HG03280 (cell line): ENCODE results near the gene GRIP1.
A peak's percentile ranks its signal among the peaks of the same experiment; 100 is the strongest.

Experiments
- ATAC-seq: cut with Tn5 transposase; IDR thresholded peaks from one replicate; pipeline ENCODE4 v1.9.1; 2021; ENCODE audit warnings: mild to moderate bottlenecking, moderate library complexity; ENCODE audit not compliant: unreplicated experiment

The GRIP1 gene

GRCh38 chr12:66678338-66679275 is at the start of gene GRIP1:
TSS of gene GRIP1 (minus strand) at chr12:66679076. CDS start at chr12:66678904, 172 bp downstream.
- ATAC-seq, result no peak

- no peak for ATAC-seq
Observed at GRCh38 chr12:66726556-66726955, 47.7 kb upstream of the GRIP1 start.

GRCh38 chr12:66725031-66725430 is 46.2 kb upstream of the GRIP1 start:
- ATAC-seq, result no peak

GRCh38 chr12:66724616-66725015 is 45.7 kb upstream of the GRIP1 start:
- ATAC-seq, result no peak

- no peak for ATAC-seq
Observed at GRCh38 chr12:66724026-66724425, 45.1 kb upstream of the GRIP1 start.

- no peak for ATAC-seq
Observed at GRCh38 chr12:66719862-66720261, 41.0 kb upstream of the GRIP1 start.

GRCh38 chr12:66717036-66717673 is 38.3 kb upstream of the GRIP1 start:
- no peak for ATAC-seq

- ATAC-seq, result no peak
Observed at GRCh38 chr12:66716522-66716921, 37.6 kb upstream of the GRIP1 start.

GRCh38 chr12:66714709-66715108 is 35.8 kb upstream of the GRIP1 start:
- no peak for ATAC-seq

GRCh38 chr12:66713984-66714383 is 35.1 kb upstream of the GRIP1 start:
- ATAC-seq, result no peak

- no peak for ATAC-seq
Observed at GRCh38 chr12:66709893-66710292, 31.0 kb upstream of the GRIP1 start.

- no peak for ATAC-seq
Observed at GRCh38 chr12:66709457-66709773, 30.5 kb upstream of the GRIP1 start.

- no peak for ATAC-seq
Observed at GRCh38 chr12:66708704-66709456, 30.0 kb upstream of the GRIP1 start.

GRCh38 chr12:66707002-66707697 is 28.3 kb upstream of the GRIP1 start:
- ATAC-seq, result no peak

GRCh38 chr12:66699738-66700482 is 21.0 kb upstream of the GRIP1 start:
- ATAC-seq, result no peak

GRCh38 chr12:66698558-66698957 is 19.7 kb upstream of the GRIP1 start:
- no peak for ATAC-seq

- no peak for ATAC-seq
Observed at GRCh38 chr12:66697404-66697803, 18.5 kb upstream of the GRIP1 start.

GRCh38 chr12:66694666-66695613 is 16.1 kb upstream of the GRIP1 start:
- no peak for ATAC-seq

- ATAC-seq, result peak; percentile 86
Observed at GRCh38 chr12:66693901-66694513, 15.1 kb upstream of the GRIP1 start.
